ENCODE measurements around the gene GBP6.

GRCh38 chr1:89429062-89429461, 65.2 kb downstream of the GBP6 start:
- TF ChIP-seq EZH2phosphoT487 (IDR thresholded peaks at IDR 0.05; ENCODE audit: low read length) (no peak), EZH2 (optimal IDR thresholded peaks at IDR 0.05; ENCODE audit: low read depth, low read length) (no peak)
- TF ChIP-seq, protein P1, sequence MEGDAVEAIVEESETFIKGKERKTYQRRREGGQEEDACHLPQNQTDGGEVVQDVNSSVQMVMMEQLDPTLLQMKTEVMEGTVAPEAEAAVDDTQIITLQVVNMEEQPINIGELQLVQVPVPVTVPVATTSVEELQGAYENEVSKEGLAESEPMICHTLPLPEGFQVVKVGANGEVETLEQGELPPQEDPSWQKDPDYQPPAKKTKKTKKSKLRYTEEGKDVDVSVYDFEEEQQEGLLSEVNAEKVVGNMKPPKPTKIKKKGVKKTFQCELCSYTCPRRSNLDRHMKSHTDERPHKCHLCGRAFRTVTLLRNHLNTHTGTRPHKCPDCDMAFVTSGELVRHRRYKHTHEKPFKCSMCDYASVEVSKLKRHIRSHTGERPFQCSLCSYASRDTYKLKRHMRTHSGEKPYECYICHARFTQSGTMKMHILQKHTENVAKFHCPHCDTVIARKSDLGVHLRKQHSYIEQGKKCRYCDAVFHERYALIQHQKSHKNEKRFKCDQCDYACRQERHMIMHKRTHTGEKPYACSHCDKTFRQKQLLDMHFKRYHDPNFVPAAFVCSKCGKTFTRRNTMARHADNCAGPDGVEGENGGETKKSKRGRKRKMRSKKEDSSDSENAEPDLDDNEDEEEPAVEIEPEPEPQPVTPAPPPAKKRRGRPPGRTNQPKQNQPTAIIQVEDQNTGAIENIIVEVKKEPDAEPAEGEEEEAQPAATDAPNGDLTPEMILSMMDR (IDR thresholded peaks at IDR 0.05; ENCODE audit: low read length) = no peak

Data from MM.1S (cell line).